ENCODE data around the gene PALS1.

- no peak for TF ChIP-seq CTCF (conservative IDR thresholded peaks at IDR 0.05)
- no peak for TF ChIP-seq ZFX (IDR thresholded peaks at IDR 0.05)
These were observed 11.9 kb downstream of the PALS1 start for GRCh38 chr14:67253076-67253635.

Measured in C4-2B (cell line).